Upper lobe of right lung (tissue), 1 donor: Measurements from ENCODE around the gene GNAZ. TPM values are rescaled to one million over a fixed set of nuclear protein-coding genes. Genes with fewer than 3 reads are reported as not detected.
A peak's percentile ranks its signal among the peaks of the same experiment; 100 is the strongest.

Experiments used
- ATAC-seq: fragments of 200-7000 bp; cut with Tn5 transposase; one replicate; pipeline ENCODE4 v1.9.1; 2020; ENCODE audit warnings: mild to moderate bottlenecking, moderate library complexity
- DNase-seq: peaks from one replicate; pipeline ENCODE4 v3.0.0-alpha.2; 2020
- H3K27ac ChIP-seq: fragments of 200-600 bp; one replicate; pipeline ENCODE4 v1.8.0; 2022
- H3K27me3 ChIP-seq: fragments of 200-600 bp; one replicate; pipeline ENCODE4 v1.8.0; 2022; ENCODE audit warnings: mild to moderate bottlenecking
- H3K36me3 ChIP-seq: fragments of 200-600 bp; one replicate; pipeline ENCODE4 v1.8.0; 2022
- H3K4me1 ChIP-seq: fragments of 200-600 bp; one replicate; pipeline ENCODE4 v1.8.0; 2022
- H3K4me3 ChIP-seq: fragments of 200-600 bp; one replicate; pipeline ENCODE4 v1.8.0; 2022; ENCODE audit warnings: mild to moderate bottlenecking
- H3K9me3 ChIP-seq: fragments of 200-600 bp; one replicate; pipeline ENCODE4 v1.8.0; 2022
- CTCF ChIP-seq: fragments of 200-600 bp; IDR thresholded peaks from one replicate; pipeline ENCODE4 v1.8.0; 2022; ENCODE audit warnings: antibody characterized with exemption
- intact Hi-C: fragments of 100-400 bp; cut with DNase I; formaldehyde crosslinking; loops from one replicate; pipeline ENCODE4 v1.11.0; 2022
- total RNA-seq: library from RNA; stranded (reverse); fragmentation: NEBNext Ultra II Directional; extraction: Animal tissue kit (Norgen Biotek cat#: 25700); gene quantifications from one replicate; pipeline ENCODE4 v1.2.1, GENCODE V29; 2021
- donor health status: DM: no; HTN: yes; CAD: no; lungs with severe emphysema.

The GNAZ gene
- total RNA-seq, 1 donor from 2014 or later: 3.0 TPM

DNA sequence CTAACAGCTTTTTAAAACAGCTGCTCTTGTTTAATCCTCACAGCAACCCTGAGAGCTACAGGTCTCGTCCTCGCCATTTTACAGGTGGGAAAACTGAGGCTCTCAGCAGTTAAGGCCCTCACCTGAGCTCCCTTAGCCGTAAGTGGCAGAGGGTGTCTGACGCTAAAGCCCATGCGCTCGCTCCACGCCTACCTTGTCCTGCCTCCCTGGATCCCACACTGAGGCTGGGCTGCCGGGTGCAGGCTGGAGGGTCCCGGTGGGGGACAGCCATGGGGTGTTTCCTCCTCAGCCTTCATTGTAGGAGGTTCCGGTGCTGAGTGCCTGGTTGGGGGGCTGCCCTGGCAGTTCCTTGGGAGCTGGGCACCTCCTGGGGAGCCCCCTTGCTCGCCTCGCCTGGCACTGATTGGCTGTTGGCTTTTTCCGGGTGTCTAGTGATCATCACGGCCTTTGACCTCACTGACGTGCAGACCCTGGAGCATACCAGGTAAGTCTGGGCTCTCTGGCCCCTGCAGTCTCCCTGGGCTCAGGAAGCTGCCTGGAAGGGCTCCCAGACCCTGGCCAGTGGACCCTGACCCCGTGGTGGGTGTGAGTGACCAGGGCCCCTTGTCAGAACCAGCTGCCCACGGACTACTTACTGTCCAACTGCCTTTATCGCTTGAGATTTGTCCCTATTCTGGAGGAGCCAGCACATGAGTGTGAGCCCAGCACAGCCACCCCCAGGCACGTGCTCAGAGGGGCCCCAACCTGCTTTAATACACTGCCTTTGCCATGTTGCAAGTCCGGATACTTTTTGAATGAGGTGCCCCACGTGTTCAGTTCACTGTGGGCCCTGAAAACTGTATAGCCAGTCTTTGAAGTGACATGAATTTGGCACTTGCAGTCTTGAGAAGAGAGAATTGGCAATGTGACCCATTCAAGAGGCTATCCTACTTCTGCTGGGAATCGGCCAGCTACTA is 87.5 kb downstream of the GNAZ start:
- H3K4me1 ChIP-seq: peaks cover 18% of the 10 kb centered on the region
- no peaks in the 10 kb centered on the region for H3K36me3 ChIP-seq
- DNase-seq (no peak), ATAC-seq (peak; percentile 46)
- H3K27me3 ChIP-seq: no peaks in the 10 kb centered on the region
- no peaks in the 10 kb centered on the region for H3K9me3 ChIP-seq
- TF ChIP-seq CTCF: no peak
- intact Hi-C loops: no loop called here
- H3K4me3 ChIP-seq: no peak overlapping the region
- peak overlapping the region; percentile 30 for H3K27ac ChIP-seq

DNA sequence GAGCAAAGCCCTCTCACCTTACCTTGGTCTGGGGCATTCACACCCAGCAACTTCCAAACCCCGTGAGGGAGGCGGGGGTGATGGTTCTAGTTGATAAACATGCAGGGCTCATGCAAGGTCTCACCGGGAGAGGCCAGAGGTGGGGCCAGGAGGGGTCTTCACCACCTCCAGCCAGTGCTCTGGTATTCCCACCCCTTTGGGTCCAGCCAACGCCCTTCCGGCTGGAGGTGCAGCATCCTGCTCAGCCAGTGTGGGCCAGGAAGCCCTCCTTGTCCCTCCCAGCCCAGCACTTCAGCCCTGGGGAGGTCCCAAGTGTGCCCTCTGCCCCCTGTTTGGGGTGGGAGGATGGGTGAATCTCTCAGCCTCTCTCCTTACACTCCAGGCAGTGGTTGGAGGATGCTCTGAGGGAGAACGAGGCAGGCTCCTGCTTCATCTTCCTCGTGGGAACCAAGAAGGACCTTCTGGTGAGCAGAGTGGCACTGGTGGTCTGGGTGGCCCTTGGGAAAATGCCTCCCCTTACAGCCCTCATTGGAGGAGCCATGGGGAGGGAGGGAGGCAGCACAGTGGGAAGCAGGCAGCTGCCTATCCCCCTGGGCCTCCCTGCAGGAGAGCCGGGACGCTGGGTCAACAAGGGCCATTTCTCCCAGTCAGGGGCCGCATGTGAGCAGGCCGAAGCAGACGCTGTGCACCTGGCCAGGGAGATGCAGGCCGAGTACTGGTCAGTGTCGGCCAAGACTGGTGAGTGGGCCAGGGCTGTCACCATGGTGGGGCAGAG is 88.4 kb downstream of the GNAZ start:
- H3K27me3 ChIP-seq: no peaks in the 10 kb centered on the region
- no peaks in the 10 kb centered on the region for H3K9me3 ChIP-seq
- H3K27ac ChIP-seq: no peak overlapping the region
- ATAC-seq: no peak
- no peak for TF ChIP-seq CTCF
- intact Hi-C loops: no loop called here
- no peaks in the 10 kb centered on the region for H3K36me3 ChIP-seq
- no peak overlapping the region for H3K4me3 ChIP-seq
- H3K4me1 ChIP-seq: peaks cover 9% of the 10 kb centered on the region
- no peak for DNase-seq

DNA sequence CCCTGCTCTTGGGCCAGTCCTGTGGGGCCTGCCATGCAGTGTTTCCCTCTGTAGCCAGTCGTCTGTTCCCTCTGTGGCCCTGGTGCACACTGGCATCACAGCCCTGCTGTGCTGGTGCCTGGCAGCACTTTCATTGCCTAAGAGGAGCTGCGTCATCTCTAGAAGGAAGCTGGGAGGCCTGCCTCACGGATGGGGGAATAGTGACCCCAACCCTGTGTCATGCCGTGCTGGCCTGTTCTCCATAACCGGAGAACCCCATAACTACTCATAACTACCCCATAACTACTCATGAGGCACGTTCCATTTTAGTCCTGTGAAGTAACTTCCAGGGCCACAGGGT is 88.9 kb downstream of the GNAZ start:
- Histone ChIP-seq H3K9me3 (no peaks in the 10 kb centered on the region), H3K36me3 (no peaks in the 10 kb centered on the region), H3K4me3 (no peak overlapping the region), H3K4me1 (peaks cover 6% of the 10 kb centered on the region), H3K27me3 (no peaks in the 10 kb centered on the region), H3K27ac (no peak overlapping the region)
- DNase-seq: no peak
- intact Hi-C loops: no loop called here
- no peak for ATAC-seq
- no peak for TF ChIP-seq CTCF

DNA sequence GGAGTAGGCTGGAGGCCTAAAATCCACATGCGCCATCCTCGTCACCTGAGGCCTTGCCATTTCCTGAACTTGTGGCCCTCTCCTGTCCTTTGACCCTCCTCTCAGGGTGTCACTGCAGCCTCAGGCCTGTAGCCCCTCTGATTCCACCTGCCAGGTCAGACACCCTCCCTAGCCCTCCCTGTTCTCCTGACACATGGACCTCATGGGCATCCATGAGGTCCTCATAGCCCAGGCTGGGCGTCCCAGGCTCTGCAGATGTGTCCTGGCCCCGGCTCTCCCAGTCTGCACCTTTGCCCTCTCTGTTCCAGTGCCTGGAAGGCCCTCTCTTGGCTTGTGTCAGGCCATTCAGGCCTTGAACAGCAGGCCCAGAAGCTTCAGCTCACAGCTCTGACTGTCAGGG is 90.7 kb downstream of the GNAZ start:
- no peaks in the 10 kb centered on the region for H3K9me3 ChIP-seq
- H3K36me3 ChIP-seq: no peaks in the 10 kb centered on the region
- no peak overlapping the region for H3K4me3 ChIP-seq
- H3K4me1 ChIP-seq: peaks cover 5% of the 10 kb centered on the region
- ATAC-seq (no peak), DNase-seq (no peak)
- H3K27ac ChIP-seq: no peak overlapping the region
- intact Hi-C loops: no loop called here
- no peak for TF ChIP-seq CTCF
- H3K27me3 ChIP-seq: no peaks in the 10 kb centered on the region

DNA sequence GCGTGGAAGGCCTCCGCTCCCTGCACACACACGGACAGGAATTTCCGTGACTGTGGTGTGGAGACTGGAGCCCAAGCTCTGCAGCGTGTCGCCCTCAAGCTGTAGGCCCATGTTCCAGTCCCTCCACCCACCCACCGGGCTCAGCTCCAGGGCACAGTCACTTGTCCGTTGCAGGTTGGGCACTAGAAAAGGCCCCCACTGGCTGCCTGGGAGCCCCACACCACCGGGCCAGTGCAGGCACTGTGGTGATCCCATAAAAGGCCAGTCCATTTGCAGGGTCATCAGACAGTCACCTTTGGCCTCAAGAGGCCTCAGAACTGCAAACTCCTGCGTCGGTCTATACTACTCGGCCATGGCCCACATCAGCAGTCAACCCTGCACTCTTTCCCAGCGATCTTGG is 91.3 kb downstream of the GNAZ start:
- intact Hi-C loops: no loop called here
- H3K9me3 ChIP-seq: no peaks in the 10 kb centered on the region
- no peak for TF ChIP-seq CTCF
- H3K27ac ChIP-seq: no peak overlapping the region
- DNase-seq (no peak), ATAC-seq (no peak)
- no peak overlapping the region for H3K4me3 ChIP-seq
- H3K4me1 ChIP-seq: peaks cover 2% of the 10 kb centered on the region
- no peaks in the 10 kb centered on the region for H3K36me3 ChIP-seq
- no peaks in the 10 kb centered on the region for H3K27me3 ChIP-seq
